ENCODE results near the gene PLA2G6.

The PLA2G6 gene

DNA sequence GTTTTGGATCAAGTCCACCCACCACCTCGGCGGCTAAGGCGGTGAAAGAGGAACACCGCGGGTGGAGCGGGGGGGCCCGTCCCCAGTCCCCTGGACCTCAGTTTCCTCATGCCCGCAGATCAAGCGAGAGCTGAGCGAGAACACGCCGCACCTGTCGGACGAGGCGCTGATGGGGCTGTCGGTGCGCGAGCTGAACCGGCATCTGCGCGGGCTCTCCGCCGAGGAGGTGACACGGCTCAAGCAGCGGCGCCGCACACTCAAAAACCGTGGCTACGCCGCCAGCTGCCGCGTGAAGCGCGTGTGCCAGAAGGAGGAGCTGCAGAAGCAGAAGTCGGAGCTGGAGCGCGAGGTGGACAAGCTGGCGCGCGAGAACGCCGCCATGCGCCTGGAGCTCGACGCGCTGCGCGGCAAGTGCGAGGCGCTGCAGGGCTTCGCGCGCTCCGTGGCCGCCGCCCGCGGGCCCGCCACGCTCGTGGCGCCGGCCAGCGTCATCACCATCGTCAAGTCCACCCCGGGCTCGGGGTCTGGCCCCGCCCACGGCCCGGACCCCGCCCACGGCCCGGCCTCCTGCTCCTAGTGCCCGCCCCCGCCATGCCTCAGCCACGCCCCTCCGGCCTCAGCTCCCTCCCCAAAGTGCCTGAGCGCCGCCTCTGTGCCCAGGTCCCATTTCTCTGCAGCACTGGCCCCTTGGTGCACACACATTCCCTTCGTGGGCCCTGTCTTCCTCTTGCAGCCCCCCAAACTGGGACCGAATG lies 32.8 kb upstream of the PLA2G6 start:
- DNase-seq = no peak

DNA sequence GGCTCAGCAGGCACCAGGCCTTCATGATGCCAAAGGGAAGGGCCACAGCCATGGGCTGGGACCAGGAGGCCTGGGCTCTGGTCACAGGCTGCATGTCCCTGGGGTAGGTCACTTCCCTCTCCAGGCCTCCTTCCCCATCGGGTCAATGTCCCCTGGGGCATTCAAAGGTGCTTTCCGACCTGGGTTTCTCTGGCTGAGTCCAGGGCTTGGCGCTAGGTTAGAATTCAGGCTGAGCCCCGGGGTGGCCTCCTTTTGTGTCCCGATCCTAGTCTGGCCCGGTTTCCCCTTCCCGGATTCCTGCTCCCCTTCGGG lies 32.3 kb upstream of the PLA2G6 start:
- DNase-seq = no peak

DNA sequence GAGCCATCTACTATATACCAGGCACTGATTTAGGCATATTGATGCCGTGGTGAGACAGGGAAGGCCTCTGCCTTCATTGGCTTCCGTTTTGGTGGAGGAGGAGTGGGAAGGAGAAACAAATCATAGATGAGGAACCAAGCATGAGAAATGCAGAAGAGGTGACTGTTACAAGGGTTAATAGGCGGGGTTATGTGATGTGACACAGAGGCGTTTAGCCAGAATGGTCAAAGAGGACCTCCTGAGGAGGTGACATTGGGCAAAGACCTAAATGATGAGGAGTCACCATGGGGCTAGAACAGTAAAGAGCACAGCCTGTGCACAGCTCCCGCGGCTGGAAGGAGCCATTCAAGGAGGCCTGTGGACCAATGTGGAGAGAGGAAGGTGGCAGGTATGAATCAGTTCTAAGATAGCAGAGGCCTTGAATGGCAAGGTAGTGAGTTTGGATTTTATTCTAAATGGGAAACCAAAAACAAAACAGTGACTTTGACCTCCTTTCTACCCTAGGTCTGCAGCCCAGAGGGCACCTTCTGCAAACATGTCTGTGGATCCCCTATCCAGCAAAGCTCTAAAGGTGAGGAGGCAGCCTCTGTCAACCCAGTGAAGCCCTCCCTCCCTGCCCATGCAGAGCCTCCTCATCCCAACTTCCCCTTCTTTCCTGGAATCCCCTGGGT lies 31.8 kb upstream of the PLA2G6 start:
- no peak for DNase-seq

DNA sequence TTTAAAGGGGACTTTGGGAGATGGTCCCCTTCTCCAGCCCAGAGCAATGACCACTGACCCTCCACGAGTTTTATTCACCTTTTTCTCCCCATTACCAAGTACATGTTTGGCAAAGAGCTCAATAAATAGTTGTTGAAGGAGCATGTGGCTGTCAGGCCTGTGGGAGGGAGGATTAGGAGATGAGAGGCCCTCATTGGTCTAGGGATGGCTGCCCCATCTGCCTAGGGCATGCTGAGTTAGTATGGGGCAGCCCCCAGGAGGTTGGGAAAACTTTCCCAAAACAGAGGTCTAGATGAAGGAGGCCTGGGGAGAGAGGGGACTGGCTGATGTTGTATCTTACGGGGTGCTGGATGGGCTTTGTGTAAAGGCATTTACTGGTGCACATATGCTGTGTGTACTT lies 30.8 kb upstream of the PLA2G6 start:
- no peak for DNase-seq

DNA sequence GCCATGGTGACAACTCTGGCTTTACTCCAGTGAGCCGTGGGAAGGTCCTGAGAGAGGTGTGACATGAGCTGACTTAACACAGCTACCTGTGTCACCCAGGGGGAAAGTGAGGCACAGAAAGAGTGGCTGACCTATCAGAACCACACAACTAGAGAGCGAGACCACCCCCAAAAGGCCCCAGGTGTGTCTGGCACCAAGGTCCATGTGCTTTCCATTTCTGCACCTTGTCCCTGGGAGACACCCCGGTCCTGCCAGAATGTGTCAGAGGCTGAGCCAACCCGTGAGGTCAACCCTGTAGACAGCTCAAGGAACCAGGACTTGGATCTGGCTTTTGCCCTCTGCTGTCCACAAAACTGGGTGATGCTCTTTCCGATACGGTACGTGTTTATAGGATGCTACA lies 29.9 kb upstream of the PLA2G6 start:
- DNase-seq = no peak

DNA sequence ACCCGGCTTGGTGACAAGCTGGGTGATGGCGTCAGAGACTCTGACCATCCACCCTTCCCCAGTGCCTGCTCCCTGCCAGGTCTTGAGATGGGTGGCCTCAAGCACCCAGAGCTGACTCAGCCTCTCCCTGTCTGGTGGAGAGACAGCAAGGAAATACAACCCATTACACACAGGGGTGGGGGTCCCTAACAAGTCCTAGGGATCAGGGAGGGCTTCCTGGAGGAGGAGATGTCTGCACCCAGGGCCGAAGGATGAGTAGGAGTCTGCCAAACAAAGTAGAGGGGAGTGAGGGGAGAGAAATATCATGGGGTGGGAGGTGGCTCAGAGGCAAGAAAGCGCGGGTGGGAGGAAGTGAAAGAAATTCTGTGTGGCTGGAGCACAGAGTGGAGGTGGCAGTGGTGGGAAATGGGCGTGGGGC lies 26.9 kb upstream of the PLA2G6 start:
- DNase-seq = no peak

DNA sequence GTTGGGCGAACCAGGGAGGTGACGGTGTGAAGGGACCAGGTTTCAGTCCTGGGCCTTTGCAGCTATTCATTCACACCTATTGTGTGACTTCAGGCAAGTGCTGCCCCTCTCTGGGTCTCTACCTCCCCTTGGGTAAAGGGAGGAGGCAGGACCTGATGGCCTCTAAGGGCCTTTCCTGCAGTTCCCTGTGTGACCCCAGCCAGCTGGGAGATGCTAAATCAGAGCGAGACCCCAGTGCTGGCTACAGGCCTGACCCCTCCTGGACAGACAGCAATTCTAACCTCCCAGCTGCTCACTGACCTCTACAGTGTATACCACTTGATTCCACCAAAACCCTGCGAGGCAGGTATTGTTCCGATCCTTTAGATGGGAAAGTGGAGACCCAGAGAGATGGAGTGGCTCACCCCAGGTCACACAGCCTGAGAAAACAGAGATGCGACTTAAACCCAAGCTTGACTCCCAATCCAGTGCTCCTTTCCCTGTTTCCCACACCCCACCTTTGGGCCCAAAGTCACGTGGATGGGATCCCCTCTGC lies 26.3 kb upstream of the PLA2G6 start:
- no peak for DNase-seq

DNA sequence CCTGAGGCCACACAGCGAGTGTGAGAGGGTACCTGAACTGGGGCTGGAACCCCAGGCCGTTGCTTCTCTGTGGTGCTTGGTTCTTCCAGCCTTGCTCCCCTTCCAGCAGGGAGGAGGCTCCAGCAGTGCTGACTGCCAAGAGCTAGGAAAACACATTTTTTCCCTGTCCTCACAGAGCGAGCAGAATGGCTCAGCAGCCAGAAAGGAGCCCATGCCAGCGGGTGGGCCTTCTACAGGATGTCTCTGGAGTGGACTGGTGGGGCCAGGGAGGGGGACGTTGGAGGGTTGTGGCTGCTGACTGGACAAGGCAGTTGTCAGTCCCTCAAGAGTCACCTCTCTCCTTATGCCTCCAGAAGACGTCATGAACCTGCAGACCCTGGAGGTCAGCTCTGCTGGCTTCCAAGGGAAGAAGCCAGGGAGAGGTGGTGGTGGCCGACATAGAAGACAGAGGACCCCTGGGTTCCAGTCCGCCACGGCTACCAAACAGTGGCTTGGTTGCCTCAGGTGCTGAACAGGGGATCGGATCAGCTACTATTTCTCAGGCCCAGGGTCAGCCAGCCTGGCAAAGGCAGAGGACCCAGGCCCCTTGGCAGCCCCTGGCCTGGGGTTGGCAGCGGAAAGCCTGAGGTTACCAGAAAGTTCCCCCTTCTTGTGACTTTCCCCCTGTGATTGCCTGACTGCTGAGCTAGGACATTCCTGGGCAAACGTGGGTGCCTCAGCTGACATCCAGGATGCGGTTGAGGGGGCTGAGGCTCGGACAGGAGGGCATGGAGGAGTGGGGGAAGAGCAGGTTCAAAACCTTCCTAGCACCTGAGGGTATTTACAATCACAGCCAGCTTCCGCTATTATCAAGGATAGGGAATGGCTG lies 23.9 kb upstream of the PLA2G6 start:
- DNase-seq = no peak

DNA sequence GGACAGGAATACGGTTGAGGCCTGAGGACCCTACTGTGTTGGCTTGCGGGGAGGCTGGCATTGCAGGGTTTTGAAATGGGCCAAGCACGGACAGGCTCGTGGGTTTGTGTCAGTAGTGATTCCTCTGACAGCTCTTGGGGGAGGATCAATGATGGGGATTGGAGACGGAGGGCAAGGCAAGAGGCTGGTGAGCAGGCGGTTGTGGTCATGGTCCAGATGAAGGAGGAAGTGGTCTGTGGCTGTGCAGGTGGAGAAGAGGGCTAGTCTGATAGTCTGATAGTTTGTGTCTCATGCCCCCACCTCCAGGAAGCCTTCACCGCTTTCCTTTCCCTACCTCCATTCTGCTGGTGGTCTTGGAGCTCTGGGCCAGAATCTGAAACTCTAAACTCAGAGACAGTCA lies 23.2 kb upstream of the PLA2G6 start:
- no peak for DNase-seq

DNA sequence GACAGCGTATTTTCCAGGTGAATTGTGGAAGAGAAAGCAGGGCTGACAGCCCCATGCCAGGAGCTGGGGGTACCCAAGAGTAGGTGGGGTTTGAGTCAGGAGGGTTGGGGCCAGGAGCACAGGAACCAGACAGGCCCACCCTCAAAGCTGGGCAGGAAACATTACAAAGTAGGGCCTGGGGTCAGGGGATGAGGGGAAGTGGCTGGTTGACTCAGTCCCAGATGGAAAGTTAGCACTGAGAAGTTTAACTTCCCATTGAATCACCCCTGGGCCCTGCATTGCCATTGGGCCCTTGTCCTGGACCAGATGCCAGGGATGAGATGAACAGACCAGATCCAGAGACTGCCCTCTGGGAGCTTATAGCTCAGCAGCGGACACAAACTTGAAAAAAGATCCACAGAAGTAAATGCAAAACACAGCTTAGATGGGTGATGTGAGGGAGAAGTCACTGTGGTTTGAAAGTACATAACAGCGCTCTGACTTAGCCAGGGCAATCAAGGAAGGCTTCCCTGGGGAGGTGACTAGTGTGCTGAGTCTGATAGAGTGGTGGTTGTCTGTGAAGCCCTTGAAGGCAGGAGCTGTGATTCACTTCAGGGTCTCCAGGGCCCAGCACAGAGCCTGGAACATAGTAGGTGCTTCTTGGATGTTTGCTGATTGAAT lies 22.4 kb upstream of the PLA2G6 start:
- no peak for DNase-seq

DNA sequence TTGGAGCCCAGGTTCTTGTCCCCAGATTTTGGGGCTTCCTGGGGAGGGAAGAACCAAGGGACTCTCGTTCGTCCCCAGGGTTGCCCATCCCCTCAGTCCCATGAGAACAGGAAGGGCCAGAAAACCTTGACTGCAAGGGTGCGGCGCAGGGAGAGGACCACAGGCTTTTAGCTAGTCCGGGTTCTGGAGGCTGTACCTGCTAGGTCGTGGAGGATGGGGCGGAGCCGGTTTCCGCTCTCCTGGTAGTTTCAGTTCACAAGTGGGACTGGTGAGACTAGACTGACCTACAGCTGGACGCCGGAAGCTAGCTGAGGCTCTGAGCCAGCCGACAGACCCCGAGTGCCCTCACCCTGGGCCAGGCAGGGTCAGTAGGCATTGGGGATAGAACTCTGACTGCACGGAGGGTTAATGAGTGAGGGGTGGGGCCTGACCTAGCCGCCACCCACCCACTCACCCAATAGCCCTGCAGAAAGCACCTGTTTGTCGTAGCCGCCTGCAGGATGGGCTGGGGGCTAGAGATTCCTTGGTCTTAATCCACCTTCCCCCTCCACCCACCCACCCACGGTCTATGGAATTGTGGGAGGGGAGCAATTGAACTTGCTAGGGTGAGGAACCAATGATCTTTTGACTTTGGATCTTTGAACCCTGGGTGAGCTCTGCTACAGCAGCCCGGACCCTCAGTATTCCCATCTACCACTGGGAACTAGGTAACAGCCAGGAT lies 21.6 kb upstream of the PLA2G6 start:
- DNase-seq = no peak

DNA sequence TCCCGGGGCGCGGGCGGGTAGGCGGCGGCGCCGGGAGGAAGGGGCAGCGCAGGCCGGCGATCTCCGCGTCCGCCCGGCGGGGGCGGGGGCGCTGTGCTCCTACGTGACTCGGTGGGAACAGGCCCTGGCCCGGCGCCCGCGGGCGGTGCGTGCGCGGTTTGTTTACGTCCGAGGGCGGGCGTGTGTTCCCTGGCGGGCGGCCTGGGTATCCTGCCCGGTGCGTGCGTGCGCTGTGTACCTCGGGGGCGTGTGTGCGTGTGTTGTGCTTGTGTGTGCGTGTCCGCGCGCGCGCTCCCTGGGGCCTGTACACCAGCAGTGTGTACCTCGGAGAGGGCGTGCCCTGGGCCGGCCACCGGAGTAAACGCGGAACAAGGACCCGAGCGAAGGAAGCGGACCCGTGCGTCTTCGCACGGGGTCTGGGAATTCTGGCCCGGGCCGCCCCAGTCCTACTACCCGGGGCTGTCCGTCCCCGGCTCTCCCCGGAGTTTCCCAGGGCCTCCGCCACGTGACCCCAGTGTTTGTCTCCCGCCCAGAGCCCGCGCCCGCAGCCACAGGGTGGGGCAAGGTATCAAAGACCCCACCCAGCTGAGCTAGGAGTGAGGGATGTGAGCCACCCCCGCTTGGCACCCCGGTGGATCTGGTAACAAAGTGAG lies 20.9 kb upstream of the PLA2G6 start:
- DNase-seq = no peak

DNA sequence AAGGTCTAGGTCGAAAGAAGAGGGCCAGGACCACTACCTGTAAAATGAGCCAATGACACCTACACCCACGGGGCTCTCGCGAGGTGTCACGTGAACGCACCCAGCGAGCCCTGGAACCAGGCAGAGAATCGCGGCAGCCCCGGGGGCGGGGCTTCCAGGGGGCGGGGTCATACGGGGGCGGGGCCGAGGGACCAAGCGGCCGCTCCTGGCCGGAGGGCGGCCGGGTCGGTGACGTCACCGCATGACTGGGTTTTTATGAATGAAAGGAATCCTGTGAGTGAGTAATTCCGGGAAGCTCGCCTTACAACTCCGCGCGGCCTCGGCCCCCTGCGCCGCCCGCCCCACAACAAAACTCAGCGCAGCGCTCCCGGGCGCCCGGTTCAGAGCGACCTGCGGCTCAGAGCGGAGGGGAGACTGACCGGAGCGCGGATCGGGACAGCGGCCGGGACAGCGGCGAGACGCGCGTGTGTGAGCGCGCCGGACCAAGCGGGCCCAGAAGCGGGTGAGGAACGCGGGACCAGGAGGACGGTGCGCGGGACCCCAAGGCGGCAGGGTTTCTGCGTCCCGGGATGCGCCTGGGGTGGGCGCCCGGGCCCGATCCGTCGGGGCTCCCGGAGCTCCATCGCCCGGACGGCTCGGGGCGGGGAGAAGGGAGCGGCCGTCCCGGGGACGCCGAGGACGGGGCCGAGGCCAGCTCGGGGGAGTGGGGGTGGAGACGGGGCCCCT lies 20.2 kb upstream of the PLA2G6 start, which contains the start of gene MAFF:
Gene MAFF, plus strand, starts transcription at position 284 of the 726 bp plus-strand sequence. CDS start 11,860 bp downstream, outside the sequence.
- DNase-seq = no peak

DNA sequence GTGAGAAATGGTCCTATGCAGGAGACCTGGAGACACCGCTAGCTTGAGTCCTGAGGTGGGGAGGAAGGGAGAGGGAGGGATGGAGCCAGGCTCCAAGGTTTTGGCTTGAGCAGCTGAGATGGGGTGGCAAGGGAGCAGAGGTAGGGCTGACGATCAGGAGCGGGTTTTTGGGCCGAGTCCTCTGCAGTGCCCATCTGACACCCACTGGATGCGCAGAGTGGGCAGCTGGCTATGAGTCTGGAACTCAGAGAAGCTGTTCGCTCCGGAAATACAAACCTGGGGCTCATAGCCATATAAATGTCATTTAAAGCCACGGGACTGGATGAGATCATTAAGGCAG lies 19.7 kb upstream of the PLA2G6 start:
- no peak for DNase-seq

DNA sequence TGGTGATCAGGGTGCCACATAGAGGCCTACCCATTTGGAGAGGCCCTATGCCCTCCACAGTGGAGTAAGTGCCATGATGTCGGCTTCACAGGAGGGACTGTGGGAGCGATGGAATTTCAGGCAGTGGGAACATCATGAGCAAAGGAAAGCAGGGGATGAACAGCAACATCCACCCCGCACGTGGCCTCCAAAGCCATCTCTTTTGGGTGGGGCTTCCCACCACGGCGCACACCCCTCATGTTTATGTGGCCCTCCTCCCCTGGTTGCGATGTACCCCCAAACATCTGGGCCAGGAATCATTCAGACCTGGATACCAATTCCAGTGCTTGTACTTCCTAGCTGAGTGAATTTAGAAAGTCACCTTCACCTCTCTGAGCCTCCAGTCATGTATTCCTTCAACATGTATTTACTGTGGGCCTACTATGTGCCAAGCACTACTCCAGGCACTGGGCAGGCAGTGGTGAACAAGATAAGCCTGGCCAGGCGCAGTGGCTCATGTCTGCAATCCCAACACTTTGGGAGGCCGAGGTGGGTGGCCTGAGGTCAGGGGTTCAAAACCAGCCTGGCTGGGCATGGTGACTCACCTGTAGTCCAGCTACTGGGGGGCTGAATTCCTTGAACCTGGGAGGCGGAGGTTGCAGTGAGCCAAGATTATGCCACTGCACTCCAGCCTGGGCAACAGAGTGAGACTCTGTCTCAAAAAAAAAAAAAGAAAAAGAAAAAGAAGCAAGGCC lies 18.4 kb upstream of the PLA2G6 start:
- no peak for DNase-seq

DNA sequence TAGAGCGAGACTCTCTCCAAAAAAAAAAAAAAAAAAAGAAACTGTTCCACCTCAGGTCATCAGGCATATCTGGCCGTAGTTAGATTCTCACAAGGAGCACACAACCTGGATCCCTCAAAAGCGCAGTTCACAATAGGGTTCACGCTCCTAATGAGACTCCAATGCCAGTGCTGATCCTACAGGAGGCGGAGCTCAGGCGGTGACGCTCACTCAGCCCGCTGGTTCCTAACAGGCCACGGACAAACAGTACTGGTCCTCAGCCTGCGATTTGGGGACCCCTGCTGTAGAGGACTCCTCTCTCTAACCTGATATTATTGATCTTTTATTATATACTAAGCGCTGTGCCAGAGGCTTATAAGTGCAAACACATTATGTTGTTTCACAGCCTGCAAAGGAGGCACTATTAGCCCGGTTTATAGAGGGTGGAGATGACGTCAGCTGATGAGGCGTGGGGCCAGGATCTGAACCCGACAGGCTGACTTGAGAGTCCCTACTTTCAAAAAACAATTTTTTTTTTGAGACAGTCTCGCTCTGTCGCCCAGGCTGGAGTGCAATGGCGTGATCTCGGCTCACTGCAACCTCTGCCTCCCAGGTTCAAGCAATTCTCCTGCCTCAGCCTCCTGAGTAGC lies 15.3 kb upstream of the PLA2G6 start:
- no peak for DNase-seq

DNA sequence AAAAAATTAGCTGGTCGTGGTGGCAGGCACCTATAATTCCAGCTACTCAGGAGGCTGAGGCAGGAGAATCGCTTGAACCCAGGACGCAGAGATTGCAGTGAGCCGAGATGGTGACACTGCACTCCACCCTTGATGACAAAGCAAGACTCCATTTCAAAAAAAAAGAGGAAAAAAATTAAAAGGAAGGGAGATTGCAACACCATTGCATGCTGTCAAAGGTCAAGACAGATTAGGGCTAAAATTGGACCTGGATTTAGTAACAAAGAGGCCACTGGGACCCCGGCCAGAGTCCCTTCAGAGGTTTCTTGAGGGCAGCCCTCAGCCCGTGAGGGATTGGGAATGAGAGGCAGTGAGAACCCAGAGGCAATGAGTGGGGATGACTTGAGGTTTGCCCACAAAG lies 11.9 kb upstream of the PLA2G6 start:
- DNase-seq = no peak

DNA sequence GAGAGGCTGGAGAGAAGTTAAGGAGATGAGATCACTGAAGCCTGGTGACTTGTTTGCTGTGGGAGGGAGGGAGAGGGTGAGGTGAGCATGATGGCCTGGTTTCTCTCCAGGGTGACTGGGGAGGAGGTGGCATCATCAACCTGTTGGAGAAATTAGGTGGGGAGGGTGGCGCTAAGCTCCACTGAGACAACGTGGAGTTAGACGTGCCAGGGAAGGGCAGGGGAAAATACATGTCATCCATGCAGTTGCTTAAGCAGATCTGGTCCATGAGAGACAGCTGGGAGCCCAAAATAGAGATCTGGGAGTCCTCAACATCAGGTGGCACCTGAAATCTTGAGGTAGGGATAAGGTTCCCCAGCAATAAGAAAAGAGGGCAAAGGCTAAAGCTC lies 10.8 kb upstream of the PLA2G6 start:
- DNase-seq = no peak

DNA sequence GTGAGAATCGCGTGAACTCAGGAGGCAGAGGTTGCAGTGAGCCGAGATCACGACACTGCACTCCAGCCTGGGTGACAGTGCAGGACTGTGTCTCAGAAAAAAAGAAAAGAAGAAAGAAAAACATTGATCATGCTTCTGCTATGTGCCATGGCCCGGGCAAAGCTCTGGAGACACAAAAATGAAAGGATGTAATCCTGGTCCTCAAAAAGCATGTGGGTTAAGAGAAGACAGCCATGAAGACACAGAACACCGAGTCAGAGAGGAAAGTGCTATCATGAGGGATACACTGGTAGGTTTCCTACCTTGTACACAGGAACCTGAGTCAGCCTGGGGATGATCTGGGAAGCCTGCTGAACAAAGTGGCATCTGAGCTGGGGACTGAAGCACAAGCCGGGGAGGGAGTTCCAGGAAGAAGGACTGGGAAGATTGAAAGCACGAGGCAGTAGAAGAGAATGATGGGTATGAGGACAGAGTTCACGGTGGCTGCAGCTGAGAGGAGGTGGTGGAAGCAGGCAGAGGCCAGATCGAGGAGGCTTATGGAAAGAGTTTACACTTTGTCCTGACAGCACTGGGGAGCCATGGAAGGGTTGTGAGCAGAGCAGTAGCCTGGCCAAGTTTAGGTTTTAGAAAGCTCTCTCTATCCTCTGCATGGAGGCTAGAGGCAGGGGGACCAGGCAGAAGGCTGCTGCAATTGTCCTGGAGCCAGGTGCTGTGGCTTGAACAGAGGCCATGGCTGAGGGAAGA lies 10.3 kb upstream of the PLA2G6 start:
- no peak for DNase-seq

Measured in SIG-M5 (cell line).